Central memory CD4-positive, alpha-beta T cell (primary cell): ENCODE results near the gene SLC4A2.

Experiments
- DNase-seq: peaks from one replicate; pipeline ENCODE4 v3.0.0; 2022

SLC4A2 gene

DNA sequence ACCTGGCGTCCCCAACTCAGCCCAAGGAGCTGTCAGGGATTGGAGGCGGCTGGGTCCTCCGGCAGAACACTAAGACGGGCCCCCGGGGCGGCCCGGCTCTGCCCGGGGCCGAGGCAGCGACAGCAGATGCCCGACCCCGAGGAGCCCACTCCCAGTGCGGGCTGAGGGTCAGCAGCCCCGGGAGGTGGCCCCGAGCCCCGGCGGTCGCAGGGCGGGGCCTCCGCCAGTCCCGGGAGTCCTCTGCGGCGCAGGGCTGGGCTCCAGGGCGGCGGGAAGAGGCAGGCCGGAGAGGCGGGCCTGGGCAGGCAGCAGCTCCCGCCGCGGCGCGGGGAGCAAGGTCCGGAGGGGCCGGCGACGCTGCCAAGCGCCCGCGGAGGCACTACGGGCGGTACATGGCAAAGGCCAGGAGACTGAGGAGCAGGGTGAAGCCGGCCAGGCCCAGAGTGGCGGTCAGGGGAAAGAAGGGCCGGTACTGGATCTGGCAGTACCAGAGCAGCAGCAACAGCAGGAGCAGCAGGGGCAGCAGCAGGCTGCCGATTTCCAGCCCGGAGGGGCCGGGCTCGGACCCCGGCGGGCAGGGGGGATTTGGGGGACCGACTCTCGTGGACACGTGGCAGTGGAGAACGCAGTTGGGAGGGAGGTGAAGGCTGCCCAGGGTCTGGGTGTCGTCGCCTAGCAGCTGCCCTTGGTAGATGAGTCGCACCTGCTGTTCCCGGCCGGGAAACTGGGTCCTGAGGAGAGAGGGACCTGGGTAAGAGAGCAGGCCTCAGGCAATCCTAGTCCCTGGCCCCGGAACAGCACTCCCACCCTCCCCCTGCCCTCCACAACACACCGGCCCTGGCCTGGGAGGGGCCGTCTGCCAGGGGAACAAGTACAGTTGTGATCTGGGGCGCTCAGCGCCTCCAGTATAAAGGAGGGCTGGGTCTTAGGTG, 22.0 kb downstream of the SLC4A2 start:
- no peak for DNase-seq

DNA sequence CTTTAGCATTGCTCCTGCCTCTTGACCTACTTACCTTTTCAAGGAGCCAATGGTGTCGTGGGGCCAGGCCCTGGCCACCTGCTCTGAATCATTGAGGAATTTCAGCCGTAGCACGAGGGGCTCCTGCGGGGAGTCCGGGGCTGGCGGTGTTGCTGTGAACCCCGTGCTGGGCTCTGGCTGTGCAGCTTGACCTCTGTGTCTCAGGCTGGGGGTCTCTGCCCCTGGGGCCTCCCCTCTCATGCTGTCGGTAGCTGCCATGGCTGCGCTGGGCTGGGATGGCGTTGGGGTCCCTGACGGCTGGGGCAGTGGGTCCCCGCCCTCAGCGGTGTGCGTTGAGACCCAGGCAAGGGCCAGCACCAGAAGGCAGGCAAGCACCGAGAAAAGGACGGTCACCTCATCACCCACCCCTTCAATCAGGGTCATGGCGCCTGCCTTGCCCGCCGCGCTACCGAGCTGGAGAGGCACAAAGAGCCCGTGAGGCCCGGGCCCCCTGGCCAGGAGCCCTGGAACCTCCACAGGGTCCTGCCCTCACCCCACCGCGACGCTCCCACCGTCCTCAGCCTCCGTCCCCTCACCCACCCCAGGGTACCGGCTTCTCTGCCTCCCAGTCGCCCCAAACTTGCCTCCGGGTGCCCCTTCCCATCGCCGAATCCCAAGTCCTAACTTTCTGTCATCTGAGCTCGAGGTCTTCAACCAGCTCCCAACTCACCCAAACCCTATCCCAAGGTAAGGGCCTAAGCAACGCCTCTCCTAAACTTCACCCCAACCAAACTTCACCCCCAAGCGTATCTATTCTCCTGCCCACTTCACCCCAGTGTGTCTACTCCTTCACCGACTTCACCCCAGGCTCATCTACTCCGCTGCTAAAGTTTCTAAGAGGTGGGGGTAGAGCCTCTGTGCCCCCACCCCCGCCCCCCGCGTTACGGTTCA, 23.0 kb downstream of the SLC4A2 start:
- DNase-seq = no peak

DNA sequence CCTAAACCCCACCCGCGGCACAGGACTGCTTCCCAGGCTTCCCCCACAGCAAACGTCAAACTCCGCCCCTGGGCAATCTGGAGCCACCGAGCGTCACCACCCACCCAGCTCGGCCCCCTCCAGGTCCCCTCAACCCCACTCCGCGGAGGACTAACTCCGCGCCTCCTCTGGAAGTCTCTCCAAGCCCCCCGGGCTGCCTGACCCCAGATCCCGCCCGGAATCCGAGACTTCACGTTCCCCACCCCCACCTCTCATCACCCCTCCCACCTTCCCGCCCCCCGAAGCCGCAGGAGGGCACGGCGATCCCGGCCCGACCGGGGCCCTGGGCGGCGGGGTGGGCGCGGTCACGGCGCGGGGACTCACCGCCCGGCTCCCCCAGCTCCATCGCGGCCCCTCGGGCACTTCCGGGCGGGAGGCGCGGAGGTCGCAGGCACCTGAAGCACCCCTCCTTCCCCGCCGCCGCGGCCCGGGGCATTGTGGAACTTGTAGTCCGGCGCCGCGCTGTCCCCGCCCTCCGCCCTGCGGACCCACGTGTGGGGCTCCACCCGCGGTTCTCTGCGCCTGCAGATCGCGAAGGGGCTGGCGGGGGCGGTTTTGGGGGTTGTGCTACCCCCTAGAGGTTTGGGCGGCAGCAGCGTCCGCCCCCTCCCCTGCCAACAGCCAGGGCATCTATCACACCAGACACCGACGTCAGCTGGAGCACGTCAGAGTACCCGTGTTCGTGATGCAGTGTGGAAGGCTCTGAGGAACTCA, 23.9 kb downstream of the SLC4A2 start, which contains the start of gene TMUB1:
TSS of gene TMUB1 (minus strand) at position 423 of the 753 bp plus-strand sequence. CDS start 930 bp downstream, outside the sequence.
- DNase-seq = peak; percentile 88

DNA sequence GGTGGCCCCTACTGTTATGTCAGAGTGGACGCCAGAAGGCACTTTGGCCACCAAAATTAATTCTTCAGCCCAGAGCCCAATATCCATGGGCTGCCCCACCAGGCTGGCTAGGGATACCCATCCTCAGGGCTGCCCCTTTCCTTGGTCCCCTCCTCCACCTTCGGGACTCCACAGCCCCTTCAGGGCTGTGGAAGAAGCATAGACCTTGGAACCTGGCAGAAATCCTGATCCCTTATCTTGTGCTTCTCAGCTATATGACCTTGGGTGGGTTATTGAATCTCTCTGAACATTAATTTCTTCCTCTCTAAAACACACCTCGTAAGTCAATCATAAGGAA, 24.4 kb downstream of the SLC4A2 start:
- no peak for DNase-seq

- DNase-seq = no peak
These were observed 25.9 kb downstream of the SLC4A2 start for GRCh38 chr7:151085329-151085690.

DNA sequence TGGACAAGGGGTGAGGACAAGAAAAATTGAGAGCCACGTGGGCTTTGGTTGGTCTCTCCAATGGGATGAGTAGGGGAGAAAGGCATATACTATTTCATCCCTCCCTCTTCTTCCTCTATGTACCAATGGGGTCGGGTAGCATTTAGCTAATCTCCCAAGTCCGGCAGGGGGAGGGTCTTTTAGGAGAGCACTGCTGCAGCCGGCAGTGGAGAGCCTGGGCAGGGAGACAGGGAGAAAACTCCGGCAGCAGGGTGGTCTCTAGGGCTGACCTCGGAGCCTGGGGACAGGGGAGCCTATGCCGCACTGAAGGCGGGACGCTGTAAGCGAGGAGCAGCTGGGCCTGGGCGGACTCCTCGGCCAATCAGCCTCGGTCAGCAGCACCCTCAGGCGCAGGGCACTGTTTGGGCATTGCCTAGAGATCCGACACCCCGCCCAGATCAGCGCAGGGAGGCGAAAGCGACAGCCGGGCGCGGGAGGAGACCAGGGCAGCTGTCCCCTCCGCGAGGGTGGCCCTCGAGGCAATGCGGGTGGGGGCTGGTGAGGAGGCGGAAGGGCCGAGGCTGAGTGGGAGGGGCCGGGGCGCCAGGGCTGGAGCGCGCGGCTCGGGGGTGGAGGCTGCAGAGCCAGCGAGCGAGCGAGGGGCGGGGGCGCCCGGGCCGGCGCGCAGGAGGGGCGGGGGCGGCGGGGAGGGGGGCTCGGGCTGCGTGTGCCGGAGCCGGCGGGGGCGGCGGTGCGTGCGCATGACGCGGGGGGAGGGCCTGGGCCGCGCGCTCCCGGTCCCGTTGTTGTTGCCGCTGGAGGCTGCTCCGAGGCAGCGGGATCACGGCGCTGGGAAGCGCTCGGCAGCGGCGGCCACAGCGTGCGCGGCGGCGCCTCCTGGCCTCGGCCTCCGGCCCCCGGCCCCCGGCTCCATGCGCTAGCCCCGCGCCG, 26.6 kb downstream of the SLC4A2 start, which contains the start of gene AGAP3:
TSS of gene AGAP3 (plus strand) at position 785 of the 930 bp plus-strand sequence. CDS start 267 bp downstream, outside the sequence.
- DNase-seq = peak; percentile 58

DNA sequence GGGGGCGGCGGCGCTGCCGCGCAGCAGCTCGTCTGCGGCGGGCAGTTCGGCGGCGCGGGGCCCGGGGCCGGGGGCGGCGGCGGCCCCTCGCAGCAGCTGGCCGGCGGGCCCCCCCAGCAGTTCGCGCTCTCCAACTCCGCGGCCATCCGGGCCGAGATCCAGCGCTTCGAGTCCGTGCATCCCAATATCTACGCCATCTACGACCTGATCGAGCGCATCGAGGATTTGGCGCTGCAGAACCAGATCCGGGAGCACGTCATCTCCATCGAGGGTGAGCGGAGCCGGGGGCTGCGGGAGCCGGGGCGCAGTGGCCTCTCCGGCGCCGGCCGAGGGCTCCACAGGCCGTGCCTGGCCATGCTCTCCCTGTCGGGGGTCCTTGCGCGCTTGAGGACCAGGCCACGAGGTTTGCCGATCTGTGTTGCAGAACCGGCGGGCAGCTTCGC, 27.4 kb downstream of the SLC4A2 start:
- no peak for DNase-seq

- DNase-seq = no peak
These were observed 28.0 kb downstream of the SLC4A2 start for GRCh38 chr7:151087245-151088018.

DNA sequence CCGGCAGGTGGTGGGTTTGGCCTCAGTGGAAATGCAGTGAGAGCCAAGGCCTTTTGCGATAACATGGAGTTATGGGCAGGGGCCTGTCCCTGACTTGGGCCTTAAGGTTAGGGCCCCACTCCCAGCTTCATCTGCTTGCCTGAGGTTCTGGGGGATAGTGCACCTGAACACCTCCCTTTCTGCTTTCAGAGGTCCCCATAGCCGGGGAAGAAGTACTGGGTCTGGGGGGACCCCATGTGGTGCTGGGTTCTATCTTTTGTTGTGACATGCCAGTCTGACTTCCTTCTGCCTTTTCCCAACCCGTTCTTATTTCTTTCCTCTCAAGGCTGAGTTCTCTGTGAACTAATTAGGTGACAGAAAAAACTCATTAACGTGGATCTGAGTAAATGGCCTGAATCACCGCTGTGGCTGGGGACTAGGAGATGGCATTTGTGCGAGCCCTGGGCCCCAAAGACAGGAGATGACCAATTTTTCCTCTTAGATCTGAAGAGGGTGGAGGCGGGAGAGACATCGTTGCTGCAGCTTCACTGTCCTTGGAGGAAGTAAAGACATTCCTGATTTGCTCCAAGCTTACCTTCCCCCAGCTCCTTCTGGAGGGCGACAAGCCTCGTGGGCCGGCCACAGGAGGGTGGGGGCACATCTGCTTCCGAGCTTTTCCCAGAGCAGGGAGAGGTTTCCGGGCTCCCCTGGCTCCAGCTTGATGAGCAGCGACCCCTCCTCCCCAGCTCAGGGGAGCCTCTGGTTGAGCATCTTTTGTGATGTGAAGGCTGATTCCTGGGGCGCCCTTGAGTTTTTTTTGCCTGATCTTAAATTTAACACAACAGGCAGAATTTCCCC, 28.8 kb downstream of the SLC4A2 start:
- DNase-seq = no peak

GRCh38 chr7:151088856-151089699, 29.7 kb downstream of the SLC4A2 start:
- DNase-seq = no peak

GRCh38 chr7:151089893-151090730, 30.7 kb downstream of the SLC4A2 start:
- DNase-seq = no peak

GRCh38 chr7:151091003-151091402, 31.6 kb downstream of the SLC4A2 start:
- DNase-seq = no peak

- DNase-seq = no peak
These were observed 32.0 kb downstream of the SLC4A2 start for GRCh38 chr7:151091431-151091830.

GRCh38 chr7:151091988-151092387, 32.6 kb downstream of the SLC4A2 start:
- DNase-seq = no peak

GRCh38 chr7:151093748-151094147, 34.4 kb downstream of the SLC4A2 start:
- no peak for DNase-seq

DNA sequence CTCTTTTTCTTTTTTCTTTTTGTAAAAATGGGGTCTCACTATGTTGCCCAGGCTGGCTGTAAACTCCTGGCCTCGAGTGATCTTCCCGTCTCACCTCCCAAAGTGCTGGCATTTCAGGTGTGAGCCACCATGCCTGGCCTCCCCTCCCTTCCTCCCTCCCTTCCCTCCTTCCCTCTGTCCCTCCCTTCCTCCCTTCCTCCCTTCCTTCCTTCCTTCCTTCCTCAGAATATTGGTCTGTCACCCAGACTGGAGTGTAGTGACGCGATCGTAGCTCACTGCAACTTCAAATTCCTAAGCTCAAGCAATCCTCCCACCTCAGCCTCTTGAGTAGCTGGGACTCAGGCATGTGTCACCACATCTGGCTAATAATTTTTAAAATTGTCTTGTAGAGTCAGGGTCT, 35.3 kb downstream of the SLC4A2 start:
- no peak for DNase-seq

DNA sequence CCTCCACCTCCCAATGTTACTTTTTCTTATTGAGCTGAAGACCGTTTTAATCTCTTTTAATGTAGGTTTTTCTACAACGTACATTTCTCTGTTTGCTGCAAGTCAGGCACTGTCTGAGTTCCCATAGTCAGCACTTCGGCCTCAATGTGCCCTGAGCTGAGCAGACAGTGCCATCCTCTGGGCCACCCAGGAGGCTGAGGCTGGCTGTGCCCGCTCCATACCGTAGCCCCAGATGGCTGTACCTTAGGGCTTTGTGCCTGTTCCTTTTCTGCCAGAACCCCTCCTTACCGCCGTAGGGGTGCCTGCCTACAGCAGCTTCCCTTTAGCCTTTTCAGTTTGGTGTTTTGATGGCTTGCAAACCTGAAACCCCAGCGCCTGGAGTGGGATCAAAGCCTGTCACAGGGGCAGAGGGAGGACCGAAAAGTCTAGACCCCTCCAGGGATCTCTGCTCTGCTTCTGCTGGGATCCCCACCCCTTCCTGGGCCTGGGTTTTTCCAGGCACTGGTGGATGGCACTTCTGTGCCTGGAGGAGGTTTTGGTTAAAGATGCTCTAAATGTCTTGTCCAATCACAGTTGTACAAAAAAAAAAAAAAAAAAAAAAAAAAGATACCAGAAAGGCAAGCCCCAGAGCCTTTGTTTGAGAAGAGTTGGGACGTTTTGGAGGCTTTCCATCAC, 35.9 kb downstream of the SLC4A2 start:
- no peak for DNase-seq
